Endothelial cell of coronary artery (primary cell): Measurements from ENCODE around the gene SYCE3. TPM values are rescaled to one million over a fixed set of nuclear protein-coding genes. Genes with fewer than 3 reads are reported as not detected.

ENCODE experiments used
- total RNA-seq: library from RNA; depleted of rRNA; stranded (reverse); fragments of >200 nt; gene quantifications from 2 replicates; pipeline ENCODE4 v1.2.3, GENCODE V29; 2014

The SYCE3 gene, protein sequence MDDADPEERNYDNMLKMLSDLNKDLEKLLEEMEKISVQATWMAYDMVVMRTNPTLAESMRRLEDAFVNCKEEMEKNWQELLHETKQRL
- total RNA-seq = not detected in 2 replicates

DNA sequence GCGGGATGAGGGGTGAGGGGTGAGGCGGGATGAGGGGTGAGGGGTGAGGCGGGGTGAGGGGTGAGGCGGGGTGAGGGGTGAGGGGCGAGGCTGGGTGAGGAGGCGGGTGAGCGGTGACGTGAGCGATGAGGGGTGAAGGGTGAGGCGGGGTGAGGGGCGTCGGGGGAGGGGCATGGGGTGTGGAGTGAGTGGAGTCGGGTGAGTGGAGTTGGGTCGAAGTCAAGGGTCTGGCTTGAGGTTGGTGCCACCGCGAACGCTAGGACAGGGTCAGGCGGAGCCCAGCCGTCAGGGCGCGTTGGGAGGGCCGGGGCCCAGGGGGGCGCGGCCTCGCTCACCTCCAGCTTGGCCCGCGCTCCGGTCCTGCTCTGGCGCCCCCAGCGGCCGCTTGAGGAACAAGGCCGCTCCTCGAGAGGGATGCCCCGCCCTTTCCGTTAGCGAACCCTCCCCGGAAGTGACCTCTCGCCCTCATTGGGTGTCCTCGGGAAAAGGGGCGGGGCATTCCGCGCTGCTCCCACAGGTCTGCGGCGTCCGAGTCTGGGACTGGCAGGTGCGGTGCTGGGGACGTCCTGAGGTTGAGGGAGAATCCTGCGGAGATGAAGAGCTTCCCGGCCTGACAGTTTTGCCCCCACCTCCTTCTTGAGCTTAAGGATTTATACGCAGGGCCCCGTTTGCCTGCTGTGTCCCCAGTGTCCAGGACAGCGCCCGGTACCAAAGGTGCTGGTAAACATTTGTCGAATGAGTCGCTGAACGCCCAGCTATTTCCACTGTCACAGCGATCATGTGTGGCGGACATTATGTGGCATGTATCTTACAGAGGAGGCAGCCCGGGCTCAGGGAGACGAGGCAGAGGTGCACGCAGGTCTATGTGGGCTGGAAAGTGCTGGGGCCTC lies at the start of gene SYCE3:
SYCE3 (minus strand) TSS at position 397 of the 890 bp plus-strand sequence. CDS start 6,514 bp downstream, outside the sequence.

DNA sequence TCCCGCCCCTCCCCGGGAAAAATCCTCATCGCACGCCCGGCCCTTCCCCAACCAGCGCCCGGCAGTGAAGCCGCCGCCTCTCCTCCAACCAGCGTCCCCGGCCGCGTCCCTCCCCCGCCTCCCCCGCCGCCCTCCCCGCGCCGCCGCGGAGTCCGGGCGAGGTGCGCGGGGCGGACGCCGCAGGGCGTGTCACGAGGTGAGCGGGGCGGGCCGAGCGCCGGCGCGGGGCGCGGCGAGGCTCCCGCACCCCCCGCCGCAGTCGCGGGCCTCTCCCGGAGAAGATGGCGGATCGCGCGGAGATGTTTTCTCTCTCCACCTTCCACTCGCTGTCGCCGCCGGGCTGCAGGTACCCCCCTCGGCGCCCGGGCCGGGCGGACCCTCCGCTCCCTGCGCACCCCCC lies 37.8 kb upstream of the SYCE3 start, which contains the start of gene MAPK8IP2:
MAPK8IP2 (plus strand) TSS at position 256 of the 400 bp plus-strand sequence; CDS start at position 282, 26 bp downstream.

DNA sequence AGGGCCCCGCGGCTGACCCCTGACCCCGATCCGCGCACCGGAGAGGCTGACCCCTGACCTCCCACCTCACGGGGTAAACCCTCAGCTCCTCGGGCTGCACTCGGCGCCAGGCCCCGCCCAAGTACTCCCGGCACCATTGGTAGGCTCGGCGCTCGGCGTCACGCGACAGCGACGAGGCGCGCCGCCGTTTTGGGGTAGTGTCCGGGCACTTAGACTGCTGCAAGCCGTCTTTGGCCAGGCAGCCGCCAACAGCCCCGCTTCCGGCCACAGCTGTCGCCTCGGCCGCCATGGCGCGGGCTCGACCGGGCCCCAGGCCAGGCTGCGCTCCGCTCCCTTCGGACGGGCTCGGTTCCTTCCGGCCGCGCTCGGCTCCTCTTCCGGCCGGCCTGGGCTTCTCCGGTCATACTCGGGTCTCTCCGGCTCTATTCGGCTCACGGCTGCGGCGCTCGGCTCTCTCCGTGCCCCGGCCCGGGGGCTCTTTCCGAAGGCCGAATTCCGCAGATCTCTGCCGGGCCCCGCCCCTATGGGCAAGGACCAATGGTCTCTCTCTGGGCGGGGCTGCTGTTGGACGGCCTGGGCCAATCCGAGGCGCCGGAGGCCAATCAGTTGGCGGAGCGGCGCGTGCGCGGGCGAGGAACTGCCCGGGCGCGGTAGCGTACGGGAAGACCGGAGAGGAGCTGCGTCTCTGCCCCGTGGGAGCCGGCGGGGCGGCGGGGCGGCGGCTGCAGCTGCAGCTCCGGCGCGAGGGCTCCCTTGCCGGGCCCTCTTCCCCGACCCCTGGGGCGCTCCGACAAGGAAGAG lies 20.0 kb upstream of the SYCE3 start, which contains the start of gene CHKB:
CHKB (minus strand) TSS at position 357 of the 801 bp plus-strand sequence; CDS start at position 289, 68 bp downstream.

DNA sequence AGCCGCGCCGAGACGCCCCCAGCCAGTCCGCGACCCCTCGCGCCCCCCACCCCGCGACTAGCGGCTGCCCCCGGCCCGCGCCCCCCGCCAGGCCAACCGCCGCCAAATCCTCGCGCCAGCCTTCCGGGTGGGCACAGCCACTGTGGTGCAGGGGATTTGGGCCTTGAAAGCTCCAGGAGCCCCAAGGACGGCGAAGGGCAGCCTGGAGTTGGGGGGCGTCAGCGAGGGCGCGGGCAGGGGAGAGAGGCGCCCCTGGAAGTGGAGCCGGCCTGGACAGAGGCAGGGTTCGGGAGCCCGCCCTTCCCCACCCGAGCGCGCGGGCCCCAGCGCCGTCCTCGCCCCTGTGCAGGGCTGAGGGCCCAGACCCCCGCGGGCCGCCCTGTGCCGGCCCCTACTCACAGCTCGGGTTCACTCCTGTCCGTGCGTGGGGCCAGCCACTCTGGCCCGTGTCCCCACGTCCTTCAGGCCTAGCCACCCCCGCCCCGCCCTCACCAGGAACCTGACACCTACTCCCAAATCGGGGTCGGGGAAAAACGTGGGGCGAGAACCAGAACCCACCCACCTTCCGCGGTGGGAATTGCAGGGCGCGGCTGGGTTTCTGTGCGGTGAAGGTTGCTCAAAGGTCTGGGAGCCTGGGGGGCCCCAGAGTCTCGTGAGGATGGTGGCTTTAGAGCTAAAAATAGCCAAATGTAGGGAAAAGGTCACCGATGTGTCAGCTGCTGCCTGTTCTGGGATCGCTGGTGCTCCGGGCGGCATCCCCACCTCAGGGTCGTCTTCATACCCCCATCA lies 15.5 kb upstream of the SYCE3 start, which contains the start of gene CPT1B:
CPT1B (minus strand) TSS at position 441 of the 789 bp plus-strand sequence. CDS start 512 bp downstream, outside the sequence.

DNA sequence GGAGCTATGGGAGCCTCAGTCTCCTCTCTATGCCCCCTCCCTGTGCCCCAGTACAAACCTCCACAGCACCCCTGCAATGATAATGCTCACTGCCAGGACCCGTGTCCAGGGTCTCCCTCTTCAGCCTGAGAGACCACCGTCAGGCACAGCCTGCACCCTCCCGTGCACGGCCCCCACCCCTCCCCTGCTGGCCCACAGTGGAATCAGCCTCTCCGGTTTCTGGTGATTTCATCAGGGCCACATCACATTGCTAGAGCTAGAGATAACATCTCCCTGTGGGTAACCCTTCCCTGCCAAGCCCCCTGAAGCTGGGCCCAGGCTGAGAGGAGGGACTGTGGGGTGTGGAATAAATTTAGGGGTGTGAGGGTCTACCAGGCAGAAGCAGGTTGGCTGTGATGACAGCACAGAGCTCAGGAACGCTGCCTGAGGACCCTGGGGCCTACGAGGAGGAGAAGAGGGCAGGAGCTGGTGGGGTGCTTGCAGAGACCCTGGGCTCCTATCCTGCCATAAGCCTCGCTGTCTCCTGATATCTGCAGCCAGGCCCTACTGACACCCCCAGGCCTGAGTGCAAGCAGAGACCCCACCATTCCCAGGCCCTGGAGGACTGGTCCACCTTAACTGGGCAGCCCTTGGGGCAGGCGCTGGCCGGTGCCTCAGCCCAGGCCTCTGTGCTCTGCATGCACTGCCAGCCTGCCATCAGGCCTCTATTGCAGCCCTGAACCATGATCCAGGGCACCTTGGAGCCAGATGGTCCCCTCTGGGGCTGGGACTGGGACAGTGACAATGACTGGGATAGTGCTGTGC lies 17.0 kb downstream of the SYCE3 start, which contains the start of gene KLHDC7B:
KLHDC7B (plus strand) TSS at position 378 of the 804 bp plus-strand sequence; CDS start at position 723, 345 bp downstream.

DNA sequence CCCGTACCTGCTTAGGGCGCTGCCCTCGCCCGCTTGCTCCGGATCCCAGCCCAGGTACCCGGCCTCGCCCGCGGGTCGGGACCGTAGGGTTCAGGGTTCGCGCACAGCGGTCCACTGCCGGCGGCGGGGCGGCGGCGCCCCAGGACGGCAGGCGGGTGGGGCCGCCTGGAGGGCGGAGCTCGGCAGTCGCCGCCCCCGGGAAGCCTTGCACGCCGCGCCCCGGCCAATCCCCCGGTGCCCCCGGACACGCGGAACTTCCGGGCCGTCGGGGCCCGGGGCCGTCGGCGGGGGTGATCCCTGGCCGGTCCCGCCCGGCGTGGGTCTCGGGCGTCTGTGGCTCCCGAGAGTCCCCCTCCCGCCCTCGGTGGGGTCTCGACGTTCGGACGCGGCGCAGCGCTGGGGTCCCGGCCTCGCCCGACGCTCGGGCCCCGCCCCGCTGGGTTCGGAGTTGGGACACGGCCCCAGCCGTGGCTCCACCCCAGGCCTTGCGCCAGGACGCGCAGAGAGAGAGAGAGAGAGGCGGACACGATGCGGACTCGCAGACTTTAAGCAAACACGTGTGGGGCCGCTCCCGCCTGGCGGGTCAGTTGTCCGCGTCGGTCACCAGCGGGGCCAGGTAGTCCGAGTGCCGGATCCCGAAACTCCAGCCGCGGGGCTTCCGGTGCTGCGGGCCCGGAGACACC lies 32.7 kb downstream of the SYCE3 start, which contains the start of gene TYMP:
TYMP (minus strand) TSS at position 116 of the 683 bp plus-strand sequence. CDS start 303 bp downstream, outside the sequence.

DNA sequence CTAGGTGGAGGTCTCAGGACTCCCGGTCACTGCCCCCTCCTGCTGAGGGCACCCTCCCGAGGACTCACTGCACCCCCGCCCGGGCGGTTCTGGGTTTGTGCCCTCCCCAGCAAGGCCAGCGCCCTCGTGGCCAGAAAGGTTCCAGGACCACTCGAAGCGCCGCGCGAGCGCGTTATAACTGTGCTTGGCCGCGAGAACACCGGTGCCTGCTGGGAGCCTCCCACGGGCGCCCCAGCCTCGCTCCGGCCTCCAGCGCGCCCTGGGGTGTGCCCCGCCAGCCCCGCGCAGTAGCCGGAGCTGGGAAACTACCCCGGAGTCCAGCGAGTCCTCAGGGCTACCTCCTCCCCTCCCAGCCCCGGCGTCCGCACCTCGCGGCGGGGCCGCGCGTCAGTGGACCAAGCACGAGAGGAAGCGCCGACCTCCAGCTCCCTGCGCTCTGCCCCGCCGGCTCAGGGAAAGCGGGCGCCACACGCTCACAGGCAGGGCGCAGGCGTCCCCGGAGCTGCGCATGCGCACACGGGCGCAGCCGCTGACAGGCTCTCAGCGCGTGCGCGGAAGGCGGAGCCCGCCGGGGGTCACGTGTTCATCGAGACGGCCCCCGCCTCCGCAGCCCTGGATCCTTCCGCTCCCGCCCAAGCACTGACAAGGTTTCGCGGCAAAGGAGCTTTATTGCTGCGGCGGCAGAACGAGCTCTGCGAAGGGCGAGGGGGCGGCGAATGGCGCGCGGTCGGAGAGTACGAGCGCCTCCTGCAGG lies 37.4 kb downstream of the SYCE3 start, which contains the start of gene SCO2:
SCO2 (minus strand) TSS at position 495 of the 754 bp plus-strand sequence. CDS start 1,187 bp downstream, outside the sequence.

DNA sequence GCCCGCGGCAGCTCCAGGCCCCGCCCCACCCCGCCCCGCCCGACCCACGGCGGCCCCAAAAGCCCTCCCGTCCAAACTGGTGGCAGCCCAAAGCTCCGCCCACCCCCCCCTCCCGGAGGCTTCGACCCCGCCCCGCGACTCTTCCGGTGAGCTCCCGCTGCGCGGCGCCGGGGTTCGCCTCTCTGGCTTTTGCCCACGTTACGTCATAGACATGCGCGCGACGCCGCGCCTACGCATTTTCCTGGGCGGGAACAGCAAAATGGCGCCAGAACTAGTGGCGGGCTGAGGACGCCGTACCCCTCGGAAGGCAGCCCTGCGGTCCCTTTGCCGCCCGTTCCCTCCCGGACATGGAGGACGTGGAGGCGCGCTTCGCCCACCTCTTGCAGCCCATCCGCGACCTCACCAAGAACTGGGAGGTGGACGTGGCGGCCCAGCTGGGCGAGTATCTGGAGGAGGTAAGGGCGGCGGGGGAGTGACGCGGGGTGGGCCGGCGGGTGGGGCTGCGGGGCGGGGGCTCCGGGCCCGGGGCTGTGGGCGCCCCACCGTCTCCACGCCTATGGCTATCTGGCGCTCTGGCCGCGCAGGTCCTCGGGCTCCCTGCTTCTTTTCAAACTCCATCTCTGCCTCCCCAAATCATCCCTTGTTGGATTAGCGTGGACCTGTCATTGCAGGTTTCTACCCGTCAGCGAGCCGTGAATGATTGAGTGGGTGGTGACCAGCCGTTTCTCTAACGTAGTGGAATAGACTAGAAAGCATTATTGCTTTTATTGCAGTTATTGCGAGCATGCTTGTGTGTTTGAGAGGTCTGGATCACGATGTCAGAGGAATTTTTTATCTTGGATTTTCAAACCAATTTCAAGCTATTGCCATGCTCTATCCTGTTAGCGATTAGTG lies 54.5 kb downstream of the SYCE3 start, which contains the start of gene NCAPH2:
NCAPH2 (plus strand) TSS at position 234 of the 894 bp plus-strand sequence; CDS start at position 348, 114 bp downstream.

DNA sequence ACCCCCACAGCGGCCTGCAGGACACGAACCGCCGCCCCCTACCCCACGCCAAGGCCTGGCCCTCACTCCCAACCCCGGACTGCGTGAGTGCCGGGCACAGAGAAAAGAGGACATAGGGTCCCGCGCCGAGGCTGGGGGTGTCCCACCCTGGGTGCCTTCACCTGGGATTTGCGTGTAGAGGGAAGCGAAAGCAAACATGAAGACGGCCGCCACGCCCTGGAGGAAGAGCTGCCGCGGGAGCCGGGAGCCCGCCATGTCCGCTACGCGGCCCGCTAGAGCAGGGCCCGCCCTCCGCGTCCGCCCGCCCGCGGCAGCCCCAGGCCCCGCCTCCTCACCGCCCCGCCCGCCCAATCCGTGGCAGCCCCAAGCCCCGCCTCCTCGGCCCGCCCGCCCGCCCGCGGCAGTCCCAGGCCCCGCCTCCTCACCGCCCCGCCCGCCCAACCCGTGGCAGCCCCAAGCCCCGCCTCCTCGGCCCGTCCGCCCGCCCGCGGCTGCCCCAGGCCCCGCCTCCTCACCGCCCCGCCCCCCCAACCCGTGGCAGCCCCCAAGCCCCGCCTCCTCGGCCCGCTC lies 55.2 kb downstream of the SYCE3 start, which contains the start of gene LMF2:
LMF2 (minus strand) TSS at position 282 of the 570 bp plus-strand sequence; CDS start at position 255, 27 bp downstream.

Other genes with a start within 250 kb of the SYCE3 start
- 0.72 and 1.5 TPM in 2 replicates for gene DENND6B, start 235.9 kb downstream of the SYCE3 start, total RNA-seq
- 63.4 and 63.5 TPM in 2 replicates for gene PPP6R2, start 219.6 kb downstream of the SYCE3 start, total RNA-seq
- 42.6 and 68.2 TPM in 2 replicates for gene SBF1, start 87.9 kb downstream of the SYCE3 start, total RNA-seq
- gene ADM2, start 81.4 kb downstream of the SYCE3 start, total RNA-seq = under 0.01 and 1.3 TPM in 2 replicates
- not detected in 2 replicates for gene MIOX, start 76.1 kb downstream of the SYCE3 start, total RNA-seq
- gene LMF2, start 55.2 kb downstream of the SYCE3 start, total RNA-seq = 19.3 and 28.0 TPM in 2 replicates
- gene NCAPH2, start 54.7 kb downstream of the SYCE3 start, total RNA-seq = 21.9 and 29.2 TPM in 2 replicates
- gene SCO2, start 37.3 kb downstream of the SYCE3 start, total RNA-seq = 2.2 and 2.3 TPM in 2 replicates
- gene TYMP, start 32.9 kb downstream of the SYCE3 start, total RNA-seq = 3.2 and 20.4 TPM in 2 replicates
- gene KLHDC7B, start 17.0 kb downstream of the SYCE3 start, total RNA-seq = not detected in 2 replicates
- 2.2 and 6.6 TPM in 2 replicates for gene CPT1B, start 15.5 kb upstream of the SYCE3 start, total RNA-seq
- 19.7 and 28.7 TPM in 2 replicates for gene CHKB, start 19.9 kb upstream of the SYCE3 start, total RNA-seq
- gene MAPK8IP2, start 37.9 kb upstream of the SYCE3 start, total RNA-seq = 0.09 TPM in 2 replicates
- 9.1 and 10.2 TPM in 2 replicates for gene ARSA, start 65.2 kb upstream of the SYCE3 start, total RNA-seq
- gene SHANK3, start 109.9 kb upstream of the SYCE3 start, total RNA-seq = 20.7 and 21.5 TPM in 2 replicates
- 0.19 and 0.27 TPM in 2 replicates for gene ACR, start 175.3 kb upstream of the SYCE3 start, total RNA-seq
- gene RABL2B, start 220.7 kb upstream of the SYCE3 start, total RNA-seq = 7.3 and 8.8 TPM in 2 replicates